KBM-7 (cell line): ENCODE results near the gene MSL3B.
A peak's percentile ranks its signal among the peaks of the same experiment; 100 is the strongest.

Experiments
- DNase-seq: peaks from one replicate; pipeline ENCODE4 v3.0.0-alpha.2; 2015
- in situ Hi-C: fragments of 300-500 bp; cut with MboI; formaldehyde crosslinking; loops from 2 replicates; pipeline ENCODE4 v1.14.3; 2020; ENCODE audit warnings: low sequenced_read_pairs, low pct_unique_long_range_greater_than_20kb, mixed read lengths

The MSL3B gene

GRCh38 chr2:233837694-233838229 is 30.4 kb downstream of the MSL3B start:
- no peak for DNase-seq
- in situ Hi-C loops, result no loop called here

GRCh38 chr2:233836359-233836758 is 31.8 kb downstream of the MSL3B start:
- in situ Hi-C loops, result no loop called here
- DNase-seq, result no peak

- in situ Hi-C loops, result no loop called here
Measured at GRCh38 chr2:233835230-233836186, 32.7 kb downstream of the MSL3B start.

GRCh38 chr2:233833345-233833744 is 34.8 kb downstream of the MSL3B start:
- DNase-seq, result no peak
- in situ Hi-C loops, result no loop called here

More at GRCh38 chr2:233835230-233836186, 32.7 kb downstream of the MSL3B start:
- no peak for DNase-seq

- DNase-seq, result peak; percentile 34
- in situ Hi-C loops, result no loop called here
Measured at GRCh38 chr2:233832869-233833311, 35.3 kb downstream of the MSL3B start.

- no peak for DNase-seq
- in situ Hi-C loops, result no loop called here
Measured at GRCh38 chr2:233832414-233832813, 35.8 kb downstream of the MSL3B start.

- DNase-seq, result no peak
- in situ Hi-C loops, result no loop called here
Measured at GRCh38 chr2:233831861-233832260, 36.3 kb downstream of the MSL3B start.

- no peak for DNase-seq
- in situ Hi-C loops, result no loop called here
Measured at GRCh38 chr2:233831011-233831721, 37.0 kb downstream of the MSL3B start.

- DNase-seq, result no peak
- in situ Hi-C loops, result no loop called here
Measured at GRCh38 chr2:233830111-233830802, 37.9 kb downstream of the MSL3B start.

GRCh38 chr2:233829193-233830110 is 38.7 kb downstream of the MSL3B start:
- DNase-seq, result no peak
- in situ Hi-C loops, result no loop called here

- in situ Hi-C loops, result no loop called here
- no peak for DNase-seq
Measured at GRCh38 chr2:233828546-233829192, 39.5 kb downstream of the MSL3B start.

- no peak for DNase-seq
- in situ Hi-C loops, result no loop called here
Measured at GRCh38 chr2:233824373-233824772, 43.8 kb downstream of the MSL3B start.

- in situ Hi-C loops, result no loop called here
Measured at GRCh38 chr2:233823731-233824121, 44.5 kb downstream of the MSL3B start.

GRCh38 chr2:233822781-233823730 is 45.1 kb downstream of the MSL3B start:
- in situ Hi-C loops, result no loop called here
- no peak for DNase-seq

More at GRCh38 chr2:233823731-233824121, 44.5 kb downstream of the MSL3B start:
- no peak for DNase-seq

GRCh38 chr2:233822101-233822771 is 46.0 kb downstream of the MSL3B start:
- in situ Hi-C loops, result no loop called here
- no peak for DNase-seq

GRCh38 chr2:233821709-233822100 is 46.5 kb downstream of the MSL3B start:
- DNase-seq, result no peak
- in situ Hi-C loops, result no loop called here
